ENCODE measurements around the gene ADAMTSL1. TPM values are rescaled to one million over a fixed set of nuclear protein-coding genes. Genes with fewer than 3 reads are reported as not detected.

ADAMTSL1 gene
- total RNA-seq, 1 donor from 2014 or later, result not detected

- DNase-seq (ENCODE audit: low spot score), result no peak
- Mint-ChIP-seq H3K4me3 (no peak overlapping the region), H3K9me3 (peaks cover 1% of the 10 kb centered on the region), H3K27ac (no peak overlapping the region), H3K36me3 (ENCODE audit: low read depth) (no peaks in the 10 kb centered on the region), H3K27me3 (ENCODE audit: insufficient read depth) (no peaks in the 10 kb centered on the region), H3K4me1 (ENCODE audit: low read depth) (no peaks in the 10 kb centered on the region)
- intact Hi-C loops (cut with micrococcal nuclease), result no loop called here
Measured at GRCh38 chr9:18595597-18595996, 121.6 kb downstream of the ADAMTSL1 start.

GRCh38 chr9:18596920-18597319 lies 123.0 kb downstream of the ADAMTSL1 start:
- Mint-ChIP-seq H3K36me3 (ENCODE audit: low read depth) (no peaks in the 10 kb centered on the region), H3K27me3 (ENCODE audit: insufficient read depth) (no peaks in the 10 kb centered on the region), H3K4me1 (ENCODE audit: low read depth) (no peaks in the 10 kb centered on the region), H3K4me3 (no peak overlapping the region), H3K27ac (no peak overlapping the region), H3K9me3 (no peaks in the 10 kb centered on the region)
- intact Hi-C loops (cut with micrococcal nuclease), result no loop called here
- DNase-seq (ENCODE audit: low spot score), result no peak

- no peak for DNase-seq (ENCODE audit: low spot score)
- Mint-ChIP-seq H3K27me3 (ENCODE audit: insufficient read depth) (no peaks in the 10 kb centered on the region), H3K4me1 (ENCODE audit: low read depth) (no peaks in the 10 kb centered on the region), H3K9me3 (no peaks in the 10 kb centered on the region), H3K4me3 (no peak overlapping the region), H3K36me3 (ENCODE audit: low read depth) (no peaks in the 10 kb centered on the region), H3K27ac (no peak overlapping the region)
- intact Hi-C loops (cut with micrococcal nuclease), result no loop called here
Measured at GRCh38 chr9:18598969-18599368, 125.0 kb downstream of the ADAMTSL1 start.

GRCh38 chr9:18601026-18601425 lies 127.1 kb downstream of the ADAMTSL1 start:
- Mint-ChIP-seq H3K9me3 (no peaks in the 10 kb centered on the region), H3K27ac (no peak overlapping the region), H3K27me3 (ENCODE audit: insufficient read depth) (no peaks in the 10 kb centered on the region), H3K36me3 (ENCODE audit: low read depth) (no peaks in the 10 kb centered on the region), H3K4me3 (no peak overlapping the region), H3K4me1 (ENCODE audit: low read depth) (no peaks in the 10 kb centered on the region)
- intact Hi-C loops (cut with micrococcal nuclease), result no loop called here
- DNase-seq (ENCODE audit: low spot score), result no peak

DNA sequence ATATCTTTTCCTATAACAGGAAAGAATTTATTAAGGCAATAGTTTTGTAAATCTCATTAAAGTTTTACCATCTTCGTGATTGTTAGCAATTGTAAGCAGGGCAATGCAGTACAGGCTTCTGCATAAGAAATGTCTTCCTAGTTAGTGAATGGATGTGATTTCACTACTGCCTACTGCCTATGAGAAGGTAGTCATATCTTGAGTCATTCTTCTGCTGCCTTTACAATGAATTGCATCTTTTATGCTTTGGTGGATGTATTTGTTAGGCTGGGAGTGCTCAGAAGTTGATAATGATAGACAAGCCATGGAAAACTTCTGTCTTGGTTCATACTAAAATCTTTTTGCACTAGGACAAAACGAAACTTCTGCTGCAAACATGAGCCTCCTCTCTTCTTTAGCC lies 128.0 kb downstream of the ADAMTSL1 start:
- Mint-ChIP-seq H3K4me1 (ENCODE audit: low read depth) (no peaks in the 10 kb centered on the region), H3K27ac (no peak overlapping the region)

GRCh38 chr9:18604767-18605730 lies 131.1 kb downstream of the ADAMTSL1 start:
- intact Hi-C loops (cut with micrococcal nuclease), result no loop called here
- Mint-ChIP-seq H3K27me3 (ENCODE audit: insufficient read depth) (no peaks in the 10 kb centered on the region), H3K9me3 (no peaks in the 10 kb centered on the region), H3K4me3 (no peak overlapping the region), H3K27ac (no peak overlapping the region), H3K4me1 (ENCODE audit: low read depth) (no peaks in the 10 kb centered on the region), H3K36me3 (ENCODE audit: low read depth) (no peaks in the 10 kb centered on the region)
- DNase-seq (ENCODE audit: low spot score), result no peak

More for the DNA sequence above, 128.0 kb downstream of the ADAMTSL1 start:
- intact Hi-C loops (cut with micrococcal nuclease), result no loop called here
- Mint-ChIP-seq H3K27me3 (ENCODE audit: insufficient read depth) (no peaks in the 10 kb centered on the region), H3K36me3 (ENCODE audit: low read depth) (no peaks in the 10 kb centered on the region), H3K9me3 (no peaks in the 10 kb centered on the region), H3K4me3 (no peak overlapping the region)
- no peak for DNase-seq (ENCODE audit: low spot score)

GRCh38 chr9:18605766-18606180 lies 131.8 kb downstream of the ADAMTSL1 start:
- no peaks in the 10 kb centered on the region for H3K9me3 Mint-ChIP-seq
- no peaks in the 10 kb centered on the region for H3K4me1 Mint-ChIP-seq (ENCODE audit: low read depth)
- no peaks in the 10 kb centered on the region for H3K36me3 Mint-ChIP-seq (ENCODE audit: low read depth)
- no peak for DNase-seq (ENCODE audit: low spot score)
- H3K27me3 Mint-ChIP-seq (ENCODE audit: insufficient read depth), result no peaks in the 10 kb centered on the region
- no peak overlapping the region for H3K27ac Mint-ChIP-seq
- no peak overlapping the region for H3K4me3 Mint-ChIP-seq
- intact Hi-C loops (cut with micrococcal nuclease), result no loop called here

GRCh38 chr9:18606281-18606680 lies 132.3 kb downstream of the ADAMTSL1 start:
- Mint-ChIP-seq H3K27me3 (ENCODE audit: insufficient read depth) (no peaks in the 10 kb centered on the region), H3K36me3 (ENCODE audit: low read depth) (no peaks in the 10 kb centered on the region), H3K27ac (no peak overlapping the region), H3K4me1 (ENCODE audit: low read depth) (no peaks in the 10 kb centered on the region), H3K9me3 (no peaks in the 10 kb centered on the region), H3K4me3 (no peak overlapping the region)
- DNase-seq (ENCODE audit: low spot score), result no peak
- intact Hi-C loops (cut with micrococcal nuclease), result no loop called here

DNA sequence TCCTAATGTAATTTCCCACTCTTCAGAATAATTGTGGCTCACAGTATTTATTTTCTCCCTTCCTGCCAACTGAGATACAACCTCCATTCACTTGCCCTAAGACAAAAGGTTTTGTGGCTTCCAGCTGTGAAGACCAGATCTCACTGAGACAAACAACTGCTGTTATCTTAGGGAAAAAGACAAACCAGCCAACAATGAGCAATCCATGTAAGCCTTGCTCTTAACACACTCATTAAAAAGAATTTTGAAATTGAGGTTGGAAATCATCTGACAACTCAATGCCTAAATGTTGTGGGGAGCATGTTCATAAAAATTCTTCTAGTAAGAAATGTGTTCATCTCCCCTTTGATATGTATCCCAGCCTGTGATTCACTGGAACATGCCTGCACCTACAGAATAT lies 132.9 kb downstream of the ADAMTSL1 start:
- H3K4me1 Mint-ChIP-seq (ENCODE audit: low read depth), result no peaks in the 10 kb centered on the region
- H3K27me3 Mint-ChIP-seq (ENCODE audit: insufficient read depth), result no peaks in the 10 kb centered on the region
- intact Hi-C loops (cut with micrococcal nuclease), result no loop called here
- no peaks in the 10 kb centered on the region for H3K9me3 Mint-ChIP-seq
- no peak for DNase-seq (ENCODE audit: low spot score)
- no peaks in the 10 kb centered on the region for H3K36me3 Mint-ChIP-seq (ENCODE audit: low read depth)
- H3K4me3 Mint-ChIP-seq, result no peak overlapping the region
- no peak overlapping the region for H3K27ac Mint-ChIP-seq

- Mint-ChIP-seq H3K27me3 (ENCODE audit: insufficient read depth) (no peaks in the 10 kb centered on the region), H3K4me1 (ENCODE audit: low read depth) (no peaks in the 10 kb centered on the region), H3K9me3 (no peaks in the 10 kb centered on the region), H3K27ac (no peak overlapping the region), H3K36me3 (ENCODE audit: low read depth) (no peaks in the 10 kb centered on the region), H3K4me3 (no peak overlapping the region)
- no peak for DNase-seq (ENCODE audit: low spot score)
- intact Hi-C loops (cut with micrococcal nuclease), result no loop called here
Measured at GRCh38 chr9:18608371-18608770, 134.4 kb downstream of the ADAMTSL1 start.

GRCh38 chr9:18610956-18611355 lies 137.0 kb downstream of the ADAMTSL1 start:
- Mint-ChIP-seq H3K4me1 (ENCODE audit: low read depth) (no peaks in the 10 kb centered on the region), H3K9me3 (no peaks in the 10 kb centered on the region), H3K27me3 (ENCODE audit: insufficient read depth) (no peaks in the 10 kb centered on the region), H3K27ac (no peak overlapping the region), H3K36me3 (ENCODE audit: low read depth) (no peaks in the 10 kb centered on the region), H3K4me3 (no peak overlapping the region)
- DNase-seq (ENCODE audit: low spot score), result no peak
- intact Hi-C loops (cut with micrococcal nuclease), result no loop called here

DNA sequence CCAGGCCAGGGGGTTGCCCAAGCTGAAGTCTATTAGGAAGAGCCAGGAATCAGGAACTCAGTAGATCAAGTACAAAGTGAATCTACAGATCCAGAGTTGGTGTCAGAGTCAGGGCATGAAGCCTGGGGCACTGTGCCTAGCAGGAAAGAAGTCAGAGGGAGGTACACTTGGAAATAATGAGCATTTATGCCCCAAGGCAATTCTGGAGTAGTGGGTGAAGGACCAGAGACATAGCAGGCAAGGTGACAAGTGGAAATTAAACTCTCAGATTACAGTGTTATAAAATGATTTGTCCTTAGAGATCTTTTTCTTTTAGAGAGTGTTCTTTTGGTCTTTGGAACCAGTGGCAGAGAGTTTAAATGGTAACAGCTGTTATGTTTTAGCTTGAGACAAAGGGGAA lies 138.0 kb downstream of the ADAMTSL1 start:
- H3K27me3 Mint-ChIP-seq (ENCODE audit: insufficient read depth), result no peaks in the 10 kb centered on the region
- H3K36me3 Mint-ChIP-seq (ENCODE audit: low read depth), result no peaks in the 10 kb centered on the region
- no peaks in the 10 kb centered on the region for H3K4me1 Mint-ChIP-seq (ENCODE audit: low read depth)
- no peak for DNase-seq (ENCODE audit: low spot score)
- intact Hi-C loops (cut with micrococcal nuclease), result no loop called here
- H3K27ac Mint-ChIP-seq, result no peak overlapping the region
- no peaks in the 10 kb centered on the region for H3K9me3 Mint-ChIP-seq
- H3K4me3 Mint-ChIP-seq, result no peak overlapping the region

DNA sequence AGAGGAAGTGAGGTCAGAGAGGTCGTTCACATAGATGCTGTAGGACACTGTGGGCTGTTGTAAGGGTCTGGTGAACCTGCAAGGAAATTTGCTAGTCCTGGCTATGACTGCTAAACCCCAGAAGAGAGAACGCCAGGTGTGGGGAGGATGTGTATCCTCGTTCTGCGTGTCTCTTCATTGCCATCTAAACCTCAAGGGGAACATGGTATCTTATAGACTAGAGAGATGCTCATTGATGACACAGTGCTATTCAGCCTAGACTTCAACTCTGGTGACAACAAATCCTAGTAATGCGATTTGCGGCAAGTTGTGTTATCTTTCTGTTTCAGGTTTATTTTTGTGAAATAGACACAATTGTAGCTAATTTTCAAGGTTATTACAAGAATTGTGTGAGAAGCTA lies 140.2 kb downstream of the ADAMTSL1 start:
- H3K27me3 Mint-ChIP-seq (ENCODE audit: insufficient read depth), result no peaks in the 10 kb centered on the region
- no peaks in the 10 kb centered on the region for H3K36me3 Mint-ChIP-seq (ENCODE audit: low read depth)
- no peaks in the 10 kb centered on the region for H3K4me1 Mint-ChIP-seq (ENCODE audit: low read depth)
- H3K9me3 Mint-ChIP-seq, result no peaks in the 10 kb centered on the region
- no peak overlapping the region for H3K27ac Mint-ChIP-seq
- H3K4me3 Mint-ChIP-seq, result no peak overlapping the region
- no peak for DNase-seq (ENCODE audit: low spot score)
- intact Hi-C loops (cut with micrococcal nuclease), result no loop called here
